K562 (cell line): Measurements from ENCODE around the gene COX6A2. TPM values are rescaled to one million over a fixed set of nuclear protein-coding genes. Genes with fewer than 3 reads are reported as not detected.

ENCODE experiments used
- ARID1B ChIP-seq: fragments of 450-650 bp; IDR thresholded peaks from 2 replicates; pipeline ENCODE4 v1.6.1; 2016; ENCODE audit warnings: antibody characterized with exemption, mild to moderate bottlenecking, inconsistent platforms
- ATF7 ChIP-seq: fragments of 450-650 bp; IDR thresholded peaks from 2 replicates; pipeline ENCODE4 v1.7.1; 2014; ENCODE audit warnings: mild to moderate bottlenecking, moderate library complexity
- CBX5 ChIP-seq: IDR thresholded peaks from 2 replicates; pipeline ENCODE4 v1.6.1; 2014; ENCODE audit warnings: low read depth, borderline replicate concordance
- CREB1 ChIP-seq, 2 experiments: sonication (generic) in 1 of 2; formaldehyde crosslinking in 1 of 2; IDR thresholded peaks; 2 replicates each; pipeline versions ENCODE4 v1.6.1 to v1.8.0; 2012 to 2022; ENCODE audit warnings: inconsistent platforms in 1 of 2, mild to moderate bottlenecking in 1 of 2, missing genetic modification reagents in 1 of 2, moderate library complexity in 1 of 2
- ETV1 ChIP-seq: fragments of 450-650 bp; conservative IDR thresholded peaks from 2 replicates; pipeline ENCODE4 v1.6.1; 2016; ENCODE audit warnings: missing genetic modification characterization, control low read depth, low read depth, missing compliant biosample characterization
- HNRNPUL1 ChIP-seq: fragments of 200-400 bp; formaldehyde crosslinking; IDR thresholded peaks from 2 replicates; pipeline ENCODE4 v1.6.1; 2017; ENCODE audit warnings: low read length
- MAFF ChIP-seq: IDR thresholded peaks from 2 replicates; pipeline ENCODE4 v1.6.1; 2012; ENCODE audit warnings: low read length, improper control_type of control experiment
- NELFE ChIP-seq: IDR thresholded peaks from 2 replicates; pipeline ENCODE4 v1.6.1; 2011; ENCODE audit warnings: mild to moderate bottlenecking; ENCODE audit not compliant: insufficient read depth, insufficient read length
- RB1 ChIP-seq: fragments of 450-650 bp; IDR thresholded peaks from 2 replicates; pipeline ENCODE4 v1.6.1; 2017; ENCODE audit warnings: low read depth, mild to moderate bottlenecking
- RBM14 ChIP-seq: fragments of 200-400 bp; formaldehyde crosslinking; IDR thresholded peaks from 2 replicates; pipeline ENCODE4 v1.6.1; 2018; ENCODE audit warnings: low read depth, mild to moderate bottlenecking, low read length, moderate library complexity, borderline replicate concordance; ENCODE audit not compliant: insufficient read depth
- SOX6 ChIP-seq: fragments of 450-650 bp; IDR thresholded peaks from 2 replicates; pipeline ENCODE4 v1.6.1; 2014; ENCODE audit warnings: mild to moderate bottlenecking
- TBP ChIP-seq: optimal IDR thresholded peaks from 2 replicates; pipeline ENCODE3; 2011; ENCODE audit warnings: low read depth, low read length, improper control_type of control experiment
- TCF3 ChIP-seq: sonication (generic); formaldehyde crosslinking; IDR thresholded peaks from 2 replicates; pipeline ENCODE4 v1.4.0; 2020; ENCODE audit warnings: mild to moderate bottlenecking, missing genetic modification reagents
- ZBTB43 ChIP-seq: sonication (generic); formaldehyde crosslinking; IDR thresholded peaks from 2 replicates; pipeline ENCODE4 v1.8.0; 2023; ENCODE audit warnings: mild to moderate bottlenecking, missing genetic modification reagents
- ZNF212 ChIP-seq: fragments of 450-650 bp; formaldehyde crosslinking; IDR thresholded peaks from 2 replicates; pipeline ENCODE4 v1.4.0; 2020; ENCODE audit warnings: mild to moderate bottlenecking
- ZNF436 ChIP-seq: fragments of 250-450, 450-650 bp; sonication (Bioruptor Pico); formaldehyde crosslinking; IDR thresholded peaks from 2 replicates; pipeline ENCODE4 v1.7.0; 2020; ENCODE audit warnings: mild to moderate bottlenecking
- ZNF639 ChIP-seq, 2 experiments: fragments of 200-800 bp in 1 of 2; sonication (Bioruptor generic) in 1 of 2; sonication (generic) in 1 of 2; formaldehyde crosslinking in 1 of 2; IDR thresholded peaks in 1 of 2; conservative IDR thresholded peaks in 1 of 2; 2 replicates each; pipeline versions ENCODE4 v1.5.0 to v1.6.1; 2016 to 2020; ENCODE audit warnings: missing compliant biosample characterization in 1 of 2, missing genetic modification characterization in 1 of 2, missing genetic modification reagents in 1 of 2
- ZNF668 ChIP-seq: fragments of 250-450 bp; sonication (Bioruptor Pico); IDR thresholded peaks from 2 replicates; pipeline ENCODE4 v1.8.0; 2022; ENCODE audit warnings: mild to moderate bottlenecking, inconsistent platforms
- polyA plus RNA-seq, 8 experiments: library from polyadenylated mRNA; depleted of rRNA in 4 of 8; stranded (reverse) in 5 of 8; unstranded in 3 of 8; fragments of >200 nt; fragmentation: Nextera tagmentation in 2 of 8; fragmentation: Illumina TruSeq in 1 of 8; extraction: Ambion mirVana in 2 of 8; extraction: Trizol in 1 of 8; gene quantifications; 2 replicates each; pipeline versions ENCODE4 v1.2.1 to v1.2.3, GENCODE V29; 2011 to 2014; ENCODE audit warnings: inconsistent platforms in 1 of 8, missing spikeins in 1 of 8
- total RNA-seq, 7 experiments: library from RNA; depleted of rRNA in 6 of 7; stranded (reverse); fragments of >200 nt in 6 of 7; fragmentation: Illumina TruSeq in 2 of 7; extraction: Trizol in 2 of 7; gene quantifications; 2 replicates each; pipeline versions ENCODE4 v1.2.1 to v1.2.3, GENCODE V29; 2011 to 2021; ENCODE audit warnings: low replicate concordance in 1 of 7
- TF ChIP-seq, protein P1 (sequence below): fragments of 250-450 bp; sonication (Bioruptor Pico); IDR thresholded peaks from 2 replicates; pipeline ENCODE4 v1.4.0; 2020; ENCODE audit warnings: mild to moderate bottlenecking, moderate library complexity
- TF ChIP-seq, protein P2 (sequence below), 2 experiments: fragments of 450-650 bp; IDR thresholded peaks; 2 replicates each; pipeline ENCODE4 v1.6.1; 2016

The COX6A2 gene
- total and polyA plus RNA-seq, 9 of the 15 experiments (the other 6 are each of a cell fraction or from before 2014, with no cell fraction given): not detected

GRCh38 chr16:31458844-31459686, 30.9 kb upstream of the COX6A2 start, which contains the start of gene ARMC5 (continued):
- TF ChIP-seq ZNF639 (CRISPR knock-in tag; conservative IDR thresholded peaks at IDR 0.05 in 1 of 2, IDR thresholded peaks at IDR 0.05 in 1 of 2) (peak in 1 of 2 experiments; percentile 83; a peak in 2 of 4 replicates), ATF7 (peak; percentile 87), HNRNPUL1 (no peak), CBX5 (no peak), ZNF436 (CRISPR knock-in tag) (no peak), ARID1B (0 out of 2 replicates have a peak, but pooled peaks have one; percentile 18), NELFE (no peak), TCF3 (CRISPR knock-in tag) (peak; percentile 36), ETV1 (peak; percentile 77), TBP (peak; percentile 96), MAFF (no peak), SOX6 (peak; percentile 33; the same call in 1 of the 2 replicates), CREB1 (IDR thresholded peaks at IDR 0.05) (peak; percentile 96), CREB1 (CRISPR knock-in tag; IDR thresholded peaks at IDR 0.05) (peak; percentile 92), RB1 (peak; percentile 78), ZBTB43 (CRISPR knock-in tag) (peak; percentile 69; the same call in 1 of the 2 replicates), ZNF668 (0 out of 2 replicates have a peak, but pooled peaks have one; percentile 41), ZNF212 (CRISPR knock-in tag) (no peak), RBM14 (no peak)
- TF ChIP-seq, protein P1, sequence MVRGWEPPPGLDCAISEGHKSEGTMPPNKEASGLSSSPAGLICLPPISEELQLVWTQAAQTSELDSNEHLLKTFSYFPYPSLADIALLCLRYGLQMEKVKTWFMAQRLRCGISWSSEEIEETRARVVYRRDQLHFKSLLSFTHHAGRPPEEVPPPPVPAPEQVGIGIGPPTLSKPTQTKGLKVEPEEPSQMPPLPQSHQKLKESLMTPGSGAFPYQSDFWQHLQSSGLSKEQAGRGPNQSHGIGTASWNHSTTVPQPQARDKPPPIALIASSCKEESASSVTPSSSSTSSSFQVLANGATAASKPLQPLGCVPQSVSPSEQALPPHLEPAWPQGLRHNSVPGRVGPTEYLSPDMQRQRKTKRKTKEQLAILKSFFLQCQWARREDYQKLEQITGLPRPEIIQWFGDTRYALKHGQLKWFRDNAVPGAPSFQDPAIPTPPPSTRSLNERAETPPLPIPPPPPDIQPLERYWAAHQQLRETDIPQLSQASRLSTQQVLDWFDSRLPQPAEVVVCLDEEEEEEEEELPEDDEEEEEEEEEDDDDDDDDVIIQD (CRISPR knock-in tag): 0 out of 2 replicates have a peak, but pooled peaks have one; percentile 40
- TF ChIP-seq, protein P2, sequence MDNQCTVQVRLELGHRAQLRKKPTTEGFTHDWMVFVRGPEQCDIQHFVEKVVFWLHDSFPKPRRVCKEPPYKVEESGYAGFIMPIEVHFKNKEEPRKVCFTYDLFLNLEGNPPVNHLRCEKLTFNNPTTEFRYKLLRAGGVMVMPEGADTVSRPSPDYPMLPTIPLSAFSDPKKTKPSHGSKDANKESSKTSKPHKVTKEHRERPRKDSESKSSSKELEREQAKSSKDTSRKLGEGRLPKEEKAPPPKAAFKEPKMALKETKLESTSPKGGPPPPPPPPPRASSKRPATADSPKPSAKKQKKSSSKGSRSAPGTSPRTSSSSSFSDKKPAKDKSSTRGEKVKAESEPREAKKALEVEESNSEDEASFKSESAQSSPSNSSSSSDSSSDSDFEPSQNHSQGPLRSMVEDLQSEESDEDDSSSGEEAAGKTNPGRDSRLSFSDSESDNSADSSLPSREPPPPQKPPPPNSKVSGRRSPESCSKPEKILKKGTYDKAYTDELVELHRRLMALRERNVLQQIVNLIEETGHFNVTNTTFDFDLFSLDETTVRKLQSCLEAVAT (IDR thresholded peaks at IDR 0.05): peak in 1 of 2 experiments; percentile 22; a peak in 1 of 4 replicates
